Loucy (cell line): Measurements from ENCODE around the gene LEMD1.

ENCODE experiments used
- CTCF ChIP-seq: fragments of 200-600 bp; sonication (generic); conservative IDR thresholded peaks from 2 replicates; pipeline ENCODE4 v1.5.1; 2014; ENCODE audit warnings: mild to moderate bottlenecking, antibody characterized with exemption, low read length
- EZH2phosphoT487 ChIP-seq: fragments of 200-600 bp; IDR thresholded peaks from 2 replicates; pipeline ENCODE4 v1.6.1; 2018; ENCODE audit warnings: antibody characterized with exemption, mild to moderate bottlenecking, moderate library complexity, borderline replicate concordance

GRCh38 chr1:205420938-205421337 is 918 bp downstream of the LEMD1 start:
- TF ChIP-seq CTCF (no peak), EZH2phosphoT487 (no peak)
